Kidney capillary endothelial cell (primary cell): ENCODE data around the gene TBL2.
A peak's percentile ranks its signal among the peaks of the same experiment; 100 is the strongest.
"Not testable (repeated sequence)": the region's sequence is repeated elsewhere in the genome, so short reads cannot be mapped to it uniquely, and the experiment has no call there.

Experiments used
- DNase-seq: peaks from one replicate; pipeline ENCODE4 v3.0.0-alpha.2; 2018; ENCODE audit warnings: low spot score

The TBL2 gene, protein sequence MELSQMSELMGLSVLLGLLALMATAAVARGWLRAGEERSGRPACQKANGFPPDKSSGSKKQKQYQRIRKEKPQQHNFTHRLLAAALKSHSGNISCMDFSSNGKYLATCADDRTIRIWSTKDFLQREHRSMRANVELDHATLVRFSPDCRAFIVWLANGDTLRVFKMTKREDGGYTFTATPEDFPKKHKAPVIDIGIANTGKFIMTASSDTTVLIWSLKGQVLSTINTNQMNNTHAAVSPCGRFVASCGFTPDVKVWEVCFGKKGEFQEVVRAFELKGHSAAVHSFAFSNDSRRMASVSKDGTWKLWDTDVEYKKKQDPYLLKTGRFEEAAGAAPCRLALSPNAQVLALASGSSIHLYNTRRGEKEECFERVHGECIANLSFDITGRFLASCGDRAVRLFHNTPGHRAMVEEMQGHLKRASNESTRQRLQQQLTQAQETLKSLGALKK

DNA sequence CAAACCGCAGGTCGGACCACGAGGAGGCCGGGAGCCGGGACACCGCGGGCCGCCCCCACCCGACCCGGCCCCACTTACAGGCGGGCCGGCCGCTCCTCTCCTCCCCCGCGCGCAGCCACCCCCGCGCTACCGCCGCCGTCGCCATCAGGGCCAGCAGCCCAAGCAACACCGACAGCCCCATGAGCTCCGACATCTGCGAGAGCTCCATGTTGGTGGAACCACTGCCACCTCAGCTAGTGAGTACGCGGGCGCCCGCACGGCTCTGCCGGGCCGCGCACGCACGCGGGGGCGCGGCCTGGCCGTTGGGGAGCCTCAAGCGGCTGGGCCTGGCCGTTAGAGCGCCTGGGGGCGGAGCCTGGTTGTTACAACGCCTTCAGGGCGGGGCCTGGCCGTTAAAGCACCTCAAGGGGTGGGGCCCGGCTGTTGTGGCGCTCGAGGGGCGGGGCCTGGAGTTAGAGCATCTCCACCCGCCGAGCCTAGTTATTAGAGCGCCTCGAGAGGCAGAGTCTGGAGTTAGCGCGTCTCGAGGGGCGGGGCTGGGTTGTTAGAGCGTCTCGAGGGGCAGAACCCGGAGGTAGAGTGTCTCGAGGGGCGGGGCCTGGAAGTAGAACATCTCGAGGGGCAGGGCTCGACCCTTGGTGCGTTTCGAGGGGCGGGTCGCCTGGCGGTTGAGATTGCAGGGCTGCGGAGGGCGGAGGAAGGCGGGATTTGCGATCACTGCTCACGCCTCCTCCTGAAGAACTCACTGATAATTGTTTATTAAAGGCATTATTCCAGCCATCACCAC is at the start of gene TBL2:
TSS of gene TBL2 (minus strand) at position 238 of the 787 bp plus-strand sequence. CDS start at position 208, 30 bp downstream.
- DNase-seq: peak; percentile 98

DNA sequence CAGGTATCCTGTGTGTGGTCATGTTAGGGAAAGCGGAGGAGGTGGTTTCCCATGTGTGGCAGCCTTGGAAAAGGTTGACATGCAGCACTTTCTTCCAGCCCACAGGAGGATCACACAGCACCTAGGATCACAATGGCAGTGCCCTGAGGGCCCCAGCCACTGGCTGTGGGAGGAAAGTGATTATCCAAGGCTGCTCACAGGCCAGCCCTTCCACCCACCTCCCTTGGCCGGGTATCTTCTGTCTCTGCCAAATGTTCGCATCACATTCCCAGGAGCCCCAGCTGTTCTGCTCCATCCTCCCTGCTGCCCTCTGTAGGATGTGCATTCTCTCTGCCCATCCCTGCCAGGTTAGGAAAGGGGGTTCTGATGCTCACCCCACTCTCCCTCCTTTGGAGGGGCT is 48.4 kb upstream of the TBL2 start:
- no peak for DNase-seq

DNA sequence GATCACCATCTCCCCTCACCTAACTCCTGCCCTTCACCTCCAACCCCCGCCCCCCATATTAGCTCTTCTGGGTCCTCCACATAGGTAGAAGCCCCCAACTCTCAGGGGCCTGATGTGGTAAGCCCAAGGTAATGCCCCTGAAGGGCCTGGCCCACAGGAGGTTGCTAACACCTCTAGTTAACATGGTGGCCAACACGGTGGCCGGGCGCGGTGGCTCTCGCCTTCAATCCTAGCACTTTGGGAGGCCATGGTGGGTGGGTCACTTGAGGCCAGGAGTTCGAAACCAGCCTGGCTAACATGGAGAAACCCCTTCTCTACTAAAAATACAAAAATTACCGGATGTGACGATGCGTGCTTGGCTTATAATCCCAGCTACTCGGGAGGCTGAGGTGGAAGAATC is 46.9 kb upstream of the TBL2 start:
- no peak for DNase-seq

DNA sequence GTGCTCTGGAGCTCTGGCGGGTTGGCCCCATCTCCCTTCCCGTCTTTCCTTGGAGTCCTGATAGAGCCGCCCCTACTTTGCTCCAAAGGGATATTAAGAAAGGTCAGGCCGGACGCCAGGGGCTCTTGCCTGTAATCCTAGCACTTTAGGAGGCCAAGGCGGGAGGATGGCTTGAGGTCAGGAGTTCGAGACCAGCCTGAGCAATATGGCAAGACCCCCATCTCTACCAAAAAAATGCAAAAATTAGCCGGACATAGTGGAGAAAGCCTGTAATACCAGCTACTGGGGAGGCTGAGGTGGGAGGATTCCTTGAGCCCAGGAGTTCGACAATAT is 46.3 kb upstream of the TBL2 start:
- no peak for DNase-seq

DNA sequence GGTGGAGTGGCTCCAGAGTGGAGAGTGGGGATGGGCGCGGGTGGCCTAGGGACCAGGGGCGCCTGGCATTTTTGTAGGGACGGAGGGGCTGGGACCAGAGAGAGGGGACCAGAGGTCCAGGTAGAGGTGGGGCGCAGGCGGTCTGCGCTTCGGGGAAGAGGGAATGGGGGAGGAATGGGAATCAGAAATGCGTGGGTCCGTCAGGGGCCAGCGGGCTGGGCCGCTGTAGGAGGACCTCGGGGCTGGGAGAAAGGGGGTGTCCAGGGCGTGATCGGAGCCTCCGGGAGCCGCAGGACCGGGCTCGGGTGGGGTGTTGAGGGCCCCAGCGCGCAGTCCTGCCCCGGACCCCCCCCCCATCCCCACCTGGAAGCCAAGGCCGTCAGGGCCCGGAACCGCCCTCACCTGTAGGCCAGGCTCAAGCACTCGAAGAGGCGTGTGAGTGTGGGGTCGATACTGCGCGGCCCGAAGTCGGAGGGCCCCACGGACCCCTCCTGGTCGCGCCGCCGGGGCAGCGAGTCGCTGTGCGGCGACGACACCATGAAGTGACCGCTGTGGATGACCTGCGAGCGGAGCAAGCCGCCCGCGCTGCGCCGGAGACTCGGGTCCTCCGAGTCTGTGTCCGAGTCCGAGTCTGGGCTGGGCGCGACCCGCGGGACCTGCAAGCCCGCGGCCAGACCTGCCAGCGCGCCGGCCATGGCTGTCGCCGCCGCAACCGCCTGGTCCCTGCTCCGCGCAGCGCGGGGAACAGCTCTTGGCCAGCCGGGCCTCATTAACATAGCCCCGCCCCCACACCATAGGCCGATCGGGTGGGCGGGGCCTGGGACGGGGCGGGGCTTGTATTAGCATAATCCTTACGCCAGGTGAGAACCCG is 45.7 kb upstream of the TBL2 start, which contains the start of gene MLXIPL:
TSS of gene MLXIPL (minus strand) at position 725 of the 871 bp plus-strand sequence. CDS start at position 695, 30 bp downstream.
- DNase-seq: peak; percentile 33

DNA sequence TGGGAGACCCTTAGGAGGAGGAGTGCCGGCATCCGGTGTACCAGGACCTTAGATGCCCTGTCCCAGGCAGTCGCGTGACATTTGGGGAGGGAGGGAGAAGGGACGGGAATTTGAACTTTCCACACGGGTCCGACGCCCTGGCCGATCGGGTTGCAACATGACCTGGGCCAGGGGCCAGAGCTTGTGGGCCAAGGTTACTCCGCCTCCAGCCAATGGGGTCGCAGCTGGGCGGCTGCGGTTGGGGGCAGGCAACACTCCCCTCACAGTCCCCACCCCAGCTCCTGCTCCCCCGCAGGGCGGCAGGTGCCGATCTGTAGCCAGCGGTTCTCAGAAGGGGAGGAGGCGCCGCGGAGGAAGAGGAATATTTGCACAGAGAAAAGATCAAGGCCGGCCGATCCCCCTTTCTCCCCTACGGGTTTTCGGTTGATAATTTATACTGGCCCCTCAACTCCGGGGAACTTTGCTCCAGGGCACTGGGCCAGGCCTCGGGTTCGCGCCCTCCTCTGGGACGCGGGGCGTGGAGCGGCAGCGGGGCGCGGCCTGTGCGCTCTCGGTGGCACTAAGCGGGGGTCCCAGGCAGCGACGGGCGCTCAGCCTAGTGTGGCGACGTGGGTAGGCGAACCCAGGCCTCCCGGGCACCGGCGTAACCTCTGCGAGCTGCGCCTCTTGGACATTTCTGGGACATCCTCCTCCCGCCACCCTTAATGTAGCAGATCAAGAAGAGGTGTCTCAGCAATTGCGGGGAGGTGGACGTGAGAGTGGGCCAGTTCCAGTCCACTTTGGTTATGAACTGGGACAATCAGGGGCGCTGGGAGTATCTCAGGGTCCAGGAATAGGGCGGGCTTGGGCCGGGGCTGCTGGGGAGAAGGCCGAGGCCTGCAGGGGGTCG is 44.8 kb upstream of the TBL2 start:
- no peak for DNase-seq

DNA sequence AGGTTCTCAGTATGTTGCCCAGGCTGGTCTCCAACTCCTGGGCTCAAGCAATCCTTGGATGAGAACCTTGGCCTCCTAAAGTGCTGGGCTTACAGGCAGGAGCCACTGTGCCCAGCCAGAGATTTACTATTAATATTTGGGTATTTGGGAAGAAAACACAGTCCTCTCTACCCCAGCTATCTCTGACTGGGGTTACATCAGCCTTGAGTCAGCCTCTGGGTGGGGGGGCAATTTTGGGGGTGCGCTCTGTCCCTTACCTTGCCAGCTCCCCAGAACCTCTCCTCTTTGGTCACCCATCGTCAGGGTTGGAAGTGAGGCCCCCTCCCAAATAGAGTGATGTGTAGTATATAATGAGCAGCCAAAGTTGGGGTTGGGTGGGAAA is 44.1 kb upstream of the TBL2 start:
- DNase-seq: no peak

DNA sequence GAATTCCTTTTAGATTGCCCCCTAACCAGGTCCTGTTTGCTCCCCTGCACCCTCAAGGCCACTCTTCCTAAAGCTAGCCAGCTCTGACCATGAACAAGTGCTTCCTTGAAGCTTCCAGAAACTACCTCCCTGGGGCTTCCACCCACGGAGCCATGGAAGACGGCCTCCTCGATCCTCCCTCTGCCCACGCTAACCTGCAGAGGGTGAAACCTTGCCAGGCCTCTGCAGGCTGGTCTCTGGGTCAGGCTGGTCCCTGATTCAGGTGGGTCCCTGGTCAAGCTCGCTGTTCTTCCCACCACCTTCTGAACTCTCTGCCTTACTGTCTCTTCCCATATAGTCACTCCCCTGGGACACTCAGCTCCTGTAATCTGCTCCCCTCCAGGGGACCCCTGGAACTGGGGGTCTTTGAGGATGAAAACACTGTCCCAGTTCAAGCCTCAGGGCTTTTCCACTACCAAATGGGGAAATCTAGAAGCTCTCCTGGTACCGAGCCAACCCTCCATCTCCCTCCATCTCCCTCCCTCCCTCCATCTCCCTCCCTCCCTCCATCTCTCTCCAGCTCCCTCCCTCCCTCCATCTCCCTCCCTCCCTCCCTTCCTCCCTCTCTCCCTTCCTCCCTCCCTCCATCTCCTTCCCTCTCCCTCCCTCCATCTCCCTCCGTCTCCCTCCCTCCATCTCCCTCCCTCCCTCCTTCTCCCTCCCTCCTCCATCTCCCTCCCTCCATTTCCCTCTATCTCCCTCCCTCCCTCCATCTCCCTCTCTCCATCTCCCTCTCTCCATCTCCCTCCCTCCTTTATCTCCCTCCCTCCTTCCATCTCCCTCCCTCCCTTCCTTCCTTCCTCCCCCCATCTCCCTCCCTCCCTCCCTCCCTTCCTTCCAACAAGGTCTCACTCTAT is 43.0 kb upstream of the TBL2 start:
- no peak for DNase-seq

DNA sequence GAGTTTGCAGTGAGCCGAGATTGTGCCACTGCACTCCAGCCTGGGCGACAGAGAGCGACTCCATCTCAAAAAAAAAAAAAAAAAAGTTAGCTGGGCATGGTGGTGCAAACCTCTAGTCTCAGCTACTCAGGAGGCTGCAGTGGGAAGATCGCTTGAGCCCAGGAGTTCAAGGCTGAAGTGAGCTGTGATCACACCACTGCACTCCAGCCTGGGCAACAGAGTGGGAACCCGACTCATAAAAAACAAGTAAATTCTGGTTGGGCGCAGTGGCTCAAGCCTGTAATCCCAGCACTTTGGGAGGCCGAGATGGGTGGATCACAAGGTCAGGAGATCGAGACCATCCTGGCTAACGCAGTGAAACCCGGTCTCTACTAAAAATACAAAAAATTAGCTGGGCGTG is 41.0 kb upstream of the TBL2 start:
- DNase-seq: not testable (repeated sequence)

DNA sequence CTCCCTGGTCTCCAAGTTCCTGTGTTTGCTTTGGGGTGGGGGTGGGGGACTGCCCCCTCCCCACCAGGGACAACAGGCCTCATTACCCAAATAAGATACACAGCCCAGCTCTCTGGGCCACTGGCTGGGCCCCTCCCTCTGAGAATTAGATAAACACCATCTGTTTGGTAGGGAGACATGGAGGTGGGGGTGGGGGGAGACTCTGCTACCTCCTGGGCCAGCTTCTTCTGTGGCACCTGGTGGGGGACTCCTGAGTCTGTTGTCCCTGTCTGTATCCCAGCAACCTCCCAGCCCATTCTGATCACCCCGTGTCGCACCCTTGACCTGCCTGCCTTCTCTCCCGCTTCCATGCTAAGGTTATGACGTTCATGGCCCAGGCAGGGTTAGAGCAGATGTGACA is 40.2 kb upstream of the TBL2 start:
- DNase-seq: no peak

DNA sequence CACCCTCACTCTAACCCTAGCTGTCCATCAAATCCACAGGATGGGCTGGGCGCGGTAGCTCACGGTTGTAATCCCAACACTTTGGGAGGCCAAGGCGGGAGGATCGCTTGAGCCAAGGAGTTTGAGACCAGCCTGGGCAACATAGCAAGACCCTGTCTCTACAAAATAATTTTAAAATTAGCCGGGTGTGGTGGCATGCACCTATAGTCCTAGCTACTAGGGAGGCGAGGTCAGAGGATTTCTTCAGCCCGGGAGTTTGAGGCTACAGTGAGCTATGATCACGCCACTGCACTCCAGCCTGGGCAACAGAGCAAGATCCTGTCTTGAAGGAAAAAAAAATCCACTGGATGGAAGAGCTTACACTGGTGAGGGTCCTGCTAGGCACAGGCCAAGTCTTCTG is 39.1 kb upstream of the TBL2 start:
- not testable (repeated sequence) for DNase-seq

DNA sequence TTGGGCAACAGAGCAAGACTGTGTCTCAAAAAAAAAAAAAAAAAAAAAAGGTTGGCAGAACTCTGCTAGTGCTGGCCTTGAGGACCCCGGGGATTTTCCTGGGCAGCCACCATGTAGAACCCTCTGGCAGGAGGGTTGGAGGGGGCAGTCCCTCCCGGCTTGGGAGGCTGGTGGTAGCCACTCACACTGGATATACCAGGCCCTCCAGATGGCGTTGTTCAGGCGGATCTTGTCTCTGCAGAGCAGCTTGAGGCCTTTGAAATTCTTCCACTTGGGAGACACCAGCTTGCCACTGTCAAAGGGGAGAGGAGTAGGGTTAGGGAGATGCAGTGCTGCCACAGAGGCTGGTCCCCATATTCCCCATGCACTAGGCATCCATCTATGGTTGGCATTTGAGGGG is 37.5 kb upstream of the TBL2 start:
- DNase-seq: no peak

DNA sequence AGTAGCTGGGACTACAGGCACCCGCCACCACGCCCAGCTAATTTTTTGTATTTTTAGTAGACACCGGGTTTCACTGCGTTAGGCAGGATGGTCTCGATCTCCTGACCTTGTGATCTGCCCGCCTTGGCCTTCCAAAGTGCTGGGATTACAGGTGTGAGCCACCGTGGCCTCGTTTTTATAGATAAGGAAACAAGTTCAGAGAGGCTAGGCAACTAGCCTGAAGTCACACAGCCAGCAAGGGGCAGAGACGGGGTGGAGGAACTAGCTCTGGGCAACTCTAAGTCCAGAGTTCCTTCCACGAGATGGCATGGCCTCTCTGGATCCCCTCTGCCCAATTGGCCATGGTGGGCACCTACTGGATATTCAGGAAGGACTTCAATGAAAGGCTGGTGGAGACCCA is 36.6 kb upstream of the TBL2 start:
- DNase-seq: not testable (repeated sequence)

DNA sequence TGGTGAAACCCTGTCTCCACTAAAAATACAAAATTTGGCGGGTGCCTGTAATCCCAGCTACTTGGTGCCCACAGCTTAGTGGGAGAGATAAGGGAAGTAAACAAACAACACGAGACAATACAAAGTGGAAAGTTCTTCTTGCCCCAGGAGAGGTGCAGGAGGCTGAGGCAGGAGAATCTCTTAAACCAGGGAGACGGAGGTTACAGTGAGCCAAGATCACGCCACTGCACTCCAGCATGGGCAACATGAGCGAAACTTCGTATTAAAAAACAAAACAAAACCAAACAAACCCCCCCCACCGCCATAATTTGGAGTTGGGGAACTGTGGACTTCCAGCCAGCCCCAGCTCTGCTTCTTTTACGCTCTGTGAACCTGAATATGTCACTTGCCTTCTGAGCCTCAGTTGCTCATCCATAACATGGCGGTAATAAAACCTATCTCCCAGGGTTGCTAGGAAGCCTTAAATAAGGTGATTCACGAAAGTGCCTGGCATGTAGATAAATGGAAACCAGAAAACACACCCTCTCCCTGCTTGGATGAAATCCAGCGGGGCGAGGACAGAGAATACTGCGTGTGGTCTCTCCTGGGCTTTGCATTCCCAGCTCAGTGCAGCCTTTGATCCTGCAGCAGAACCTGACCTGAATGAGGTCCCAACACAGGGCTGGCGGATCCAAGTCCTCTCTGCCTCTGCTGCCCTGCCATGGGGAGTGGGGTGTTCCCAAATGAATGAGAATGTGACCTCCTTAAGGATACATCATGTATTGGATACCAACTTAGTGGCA is 35.8 kb upstream of the TBL2 start:
- no peak for DNase-seq

DNA sequence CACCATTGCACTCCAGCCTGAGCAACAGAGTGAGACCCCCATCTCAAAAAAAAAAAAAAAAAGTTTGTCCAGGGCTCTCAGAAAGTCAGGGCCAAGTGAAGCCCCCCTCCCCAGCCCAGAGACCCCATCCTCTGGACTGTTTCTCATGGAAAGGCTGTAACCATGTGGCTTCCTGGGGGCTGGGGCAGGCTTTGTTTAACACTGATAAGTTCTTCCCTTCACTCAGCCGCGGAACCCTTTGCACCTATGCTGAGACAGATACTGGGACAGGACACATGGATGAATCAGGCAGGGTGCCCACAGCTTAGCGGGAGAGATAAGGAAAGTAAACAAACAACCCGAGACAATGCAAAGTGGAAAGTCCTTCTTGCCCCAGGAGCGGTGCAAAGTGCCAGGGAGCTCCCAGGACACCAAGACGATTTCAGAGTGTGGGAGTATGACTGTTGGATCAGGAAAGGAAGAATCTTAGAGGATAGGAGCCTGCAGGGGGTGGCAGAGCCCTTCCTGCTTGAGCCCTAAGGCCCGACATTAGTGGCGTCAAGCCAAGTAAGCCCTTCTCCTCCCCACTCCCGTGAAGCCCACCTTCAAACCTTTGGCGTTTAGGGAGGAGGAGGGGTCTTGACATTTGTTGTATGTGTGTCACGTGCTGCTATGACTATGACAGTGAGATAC is 34.4 kb upstream of the TBL2 start:
- peak; percentile 19 for DNase-seq

DNA sequence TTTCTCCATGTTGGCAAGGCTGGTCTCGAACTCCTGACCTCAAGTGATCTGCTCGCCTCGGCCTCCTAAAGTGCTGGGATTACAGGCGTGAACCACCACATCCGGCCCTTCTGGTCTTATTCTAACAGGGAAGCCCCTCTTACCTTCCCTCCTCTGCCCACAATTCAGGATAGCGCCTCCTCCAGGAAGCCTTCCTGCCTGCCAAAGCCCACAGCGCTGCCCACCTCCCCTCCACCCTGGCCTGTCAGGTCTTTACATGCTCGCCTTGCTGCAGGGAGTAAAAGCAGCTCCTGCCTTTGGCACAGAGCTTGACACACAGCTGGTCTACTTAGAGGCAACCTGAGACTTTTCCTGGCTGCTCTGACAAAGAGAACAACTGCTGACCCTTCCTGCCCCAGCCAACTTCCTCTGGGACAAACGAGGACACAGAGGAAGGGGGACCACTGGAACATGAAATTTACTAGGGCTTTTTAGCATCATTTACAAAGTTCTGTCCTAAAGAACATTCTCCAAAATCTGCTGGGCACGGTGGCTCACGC is 32.7 kb upstream of the TBL2 start:
- DNase-seq: no peak

DNA sequence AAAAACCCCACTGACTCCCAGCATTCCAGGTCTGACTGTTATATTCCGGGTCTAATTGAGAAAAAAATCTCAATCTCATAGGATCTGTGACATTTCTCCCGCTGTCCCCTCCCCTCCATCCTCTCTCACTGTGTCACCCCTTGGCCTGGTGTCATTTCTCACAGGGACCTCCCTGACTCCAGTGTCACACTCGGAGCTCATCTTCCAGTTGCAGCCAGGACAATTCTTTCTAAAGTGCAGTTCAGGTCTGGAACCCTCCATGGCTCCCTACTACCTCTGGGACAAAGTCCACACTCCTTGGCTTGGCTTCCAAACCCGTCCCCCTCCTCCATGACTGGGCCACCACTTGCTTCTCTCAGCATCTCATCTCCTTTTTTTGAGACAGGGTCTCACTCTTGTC is 31.7 kb upstream of the TBL2 start:
- DNase-seq: no peak

DNA sequence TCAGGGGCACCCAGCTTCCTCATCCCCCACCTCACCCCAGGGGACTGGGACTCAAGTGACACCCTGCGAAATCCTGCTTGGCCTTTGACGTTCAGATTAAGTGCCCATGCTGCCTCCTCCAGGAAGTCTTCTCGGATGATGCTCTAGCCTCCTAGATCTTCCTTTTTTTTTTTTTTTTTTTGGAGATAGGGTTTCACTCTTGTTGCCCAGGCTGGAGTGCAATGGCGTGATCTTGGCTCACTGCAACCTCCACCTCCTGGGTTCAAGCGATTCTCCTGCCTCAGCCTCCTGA is 29.3 kb upstream of the TBL2 start:
- not testable (repeated sequence) for DNase-seq
